GM12872 (cell line): ENCODE results near the gene TTI1.

Source experiments
- TF ChIP-seq, protein P1 (sequence below): IDR thresholded peaks from 3 replicates; pipeline ENCODE4 v1.5.1; 2011; ENCODE audit warnings: low read depth, mild to moderate bottlenecking, low read length, moderate library complexity; ENCODE audit not compliant: insufficient read depth

The TTI1 gene

DNA sequence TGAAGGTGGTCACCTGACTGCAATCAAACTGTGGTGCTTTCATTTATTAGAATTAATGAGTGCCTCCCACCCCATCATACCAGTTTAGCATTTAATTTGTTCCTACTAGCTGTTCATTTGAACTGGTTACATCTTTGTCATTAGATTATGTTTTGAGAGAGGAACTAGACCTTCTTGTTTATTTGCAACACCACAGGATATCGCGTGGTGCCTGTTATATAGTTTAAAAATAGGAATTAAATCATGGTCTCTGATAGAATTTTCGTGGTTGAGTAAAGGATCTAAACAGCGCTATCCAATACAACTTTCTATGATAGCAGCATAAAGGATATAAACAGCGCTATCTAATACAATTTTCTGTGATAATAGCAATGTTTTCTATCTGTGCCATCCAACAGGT is 3.1 kb upstream of the TTI1 start:
- TF ChIP-seq, protein P1, sequence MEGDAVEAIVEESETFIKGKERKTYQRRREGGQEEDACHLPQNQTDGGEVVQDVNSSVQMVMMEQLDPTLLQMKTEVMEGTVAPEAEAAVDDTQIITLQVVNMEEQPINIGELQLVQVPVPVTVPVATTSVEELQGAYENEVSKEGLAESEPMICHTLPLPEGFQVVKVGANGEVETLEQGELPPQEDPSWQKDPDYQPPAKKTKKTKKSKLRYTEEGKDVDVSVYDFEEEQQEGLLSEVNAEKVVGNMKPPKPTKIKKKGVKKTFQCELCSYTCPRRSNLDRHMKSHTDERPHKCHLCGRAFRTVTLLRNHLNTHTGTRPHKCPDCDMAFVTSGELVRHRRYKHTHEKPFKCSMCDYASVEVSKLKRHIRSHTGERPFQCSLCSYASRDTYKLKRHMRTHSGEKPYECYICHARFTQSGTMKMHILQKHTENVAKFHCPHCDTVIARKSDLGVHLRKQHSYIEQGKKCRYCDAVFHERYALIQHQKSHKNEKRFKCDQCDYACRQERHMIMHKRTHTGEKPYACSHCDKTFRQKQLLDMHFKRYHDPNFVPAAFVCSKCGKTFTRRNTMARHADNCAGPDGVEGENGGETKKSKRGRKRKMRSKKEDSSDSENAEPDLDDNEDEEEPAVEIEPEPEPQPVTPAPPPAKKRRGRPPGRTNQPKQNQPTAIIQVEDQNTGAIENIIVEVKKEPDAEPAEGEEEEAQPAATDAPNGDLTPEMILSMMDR, result no peak

DNA sequence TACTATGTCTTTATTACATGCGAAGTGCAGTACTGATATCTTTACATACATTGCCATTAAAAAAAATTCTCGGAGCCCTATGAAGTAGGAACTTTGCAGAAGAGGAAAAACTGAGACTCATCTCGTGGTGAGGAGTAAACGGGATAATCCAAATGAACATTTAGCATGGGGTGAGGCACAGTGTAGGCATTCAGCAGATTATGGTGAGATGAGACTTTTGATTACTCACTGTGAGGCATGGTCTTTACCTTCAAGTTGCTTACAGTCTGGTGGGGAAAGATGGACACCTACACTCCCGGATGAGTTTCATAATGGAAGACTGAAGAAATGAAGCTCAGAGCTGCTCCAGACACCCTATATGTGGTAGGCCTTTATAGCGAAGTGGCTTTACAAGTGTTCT is 1.7 kb upstream of the TTI1 start:
- TF ChIP-seq, protein P1, result no peak

GRCh38 chr20:38034108-38034649 is 923 bp upstream of the TTI1 start:
- TF ChIP-seq, protein P1, result no peak

- TF ChIP-seq, protein P1, result no peak
These were observed 499 bp downstream of the TTI1 start for GRCh38 chr20:38032585-38033329.

DNA sequence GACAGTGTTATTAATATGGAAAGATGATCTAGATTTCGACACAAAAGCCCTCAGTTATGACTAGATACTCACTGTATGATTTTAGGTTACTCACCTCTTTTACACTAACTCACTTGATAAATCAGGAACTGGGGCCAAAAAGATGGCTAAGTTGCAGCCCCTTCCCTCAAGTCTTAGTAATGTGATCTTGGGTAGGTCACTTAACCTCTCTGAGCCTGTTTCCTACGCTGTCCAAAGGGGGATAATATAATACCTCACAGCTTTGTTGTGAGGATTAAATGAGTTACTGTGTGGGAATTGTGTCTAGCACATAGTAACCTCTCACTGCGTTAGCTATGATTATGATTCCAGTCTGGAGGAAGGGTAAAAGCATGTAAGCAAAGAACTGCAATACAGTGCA is 1.3 kb downstream of the TTI1 start:
- TF ChIP-seq, protein P1, result no peak

DNA sequence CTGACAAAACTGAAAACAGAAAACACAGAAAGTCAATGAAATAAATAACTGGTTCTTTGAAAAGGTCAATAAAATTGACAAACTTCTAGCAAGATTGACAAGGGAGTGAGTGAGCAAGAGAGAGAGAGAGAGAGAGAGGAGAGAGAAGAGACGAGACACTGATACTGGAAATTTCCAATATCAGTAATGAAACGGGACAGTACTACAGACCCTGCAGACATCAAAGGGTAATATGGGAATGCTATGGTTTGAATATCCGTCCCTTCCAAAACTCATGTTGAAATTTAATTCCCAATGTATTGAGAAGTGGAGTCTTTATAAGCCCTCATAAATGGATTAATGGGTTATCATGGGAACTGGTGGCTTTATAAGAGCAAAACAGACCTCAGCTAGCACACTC is 3.8 kb downstream of the TTI1 start:
- TF ChIP-seq, protein P1, result no peak

- TF ChIP-seq, protein P1, result no peak
These were observed 8.8 kb downstream of the TTI1 start for GRCh38 chr20:38024496-38024895.
